DND-41 (cell line): ENCODE data around the gene TRAK1.

Experiments
- CTCF ChIP-seq: IDR thresholded peaks from 2 replicates; pipeline ENCODE4 v1.5.1; 2012; ENCODE audit warnings: borderline replicate concordance, low read length, moderate library complexity, mild to moderate bottlenecking; ENCODE audit not compliant: poor library complexity, severe bottlenecking; ENCODE audit errors: extremely low read depth
- EZH2 ChIP-seq: IDR thresholded peaks from 3 replicates; pipeline ENCODE4 v1.6.1; 2012; ENCODE audit warnings: borderline replicate concordance, low read depth, mild to moderate bottlenecking, moderate library complexity, low read length, inconsistent platforms; ENCODE audit not compliant: severe bottlenecking

- TF ChIP-seq CTCF (no peak), EZH2 (no peak)
These were observed 75.6 kb downstream of the TRAK1 start for GRCh38 chr3:42166662-42167300.
